ENCODE measurements around the gene SPRR2E.
"Not testable (repeated sequence)": the region's sequence is repeated elsewhere in the genome, so short reads cannot be mapped to it uniquely, and the experiment has no call there.

Gene SPRR2E

GRCh38 chr1:153058826-153059784, 35.2 kb downstream of the SPRR2E start:
- DNase-seq (ENCODE audit: low spot score): peak; percentile 33

GRCh38 chr1:153058154-153058553, 36.2 kb downstream of the SPRR2E start:
- DNase-seq (ENCODE audit: low spot score): no peak

- no peak for DNase-seq (ENCODE audit: low spot score)
Observed at GRCh38 chr1:153057375-153057774, 37.0 kb downstream of the SPRR2E start, which contains the start of gene SPRR2A. SPRR2A (minus strand) TSS chr1:153057512; CDS start chr1:153056735, 777 bp downstream.

GRCh38 chr1:153056111-153056510, 38.2 kb downstream of the SPRR2E start:
- not testable (repeated sequence) for DNase-seq (ENCODE audit: low spot score)

GRCh38 chr1:153049211-153049610, 45.1 kb downstream of the SPRR2E start:
- DNase-seq (ENCODE audit: low spot score): no peak
